ENCODE data around the gene SDF4.

DNA sequence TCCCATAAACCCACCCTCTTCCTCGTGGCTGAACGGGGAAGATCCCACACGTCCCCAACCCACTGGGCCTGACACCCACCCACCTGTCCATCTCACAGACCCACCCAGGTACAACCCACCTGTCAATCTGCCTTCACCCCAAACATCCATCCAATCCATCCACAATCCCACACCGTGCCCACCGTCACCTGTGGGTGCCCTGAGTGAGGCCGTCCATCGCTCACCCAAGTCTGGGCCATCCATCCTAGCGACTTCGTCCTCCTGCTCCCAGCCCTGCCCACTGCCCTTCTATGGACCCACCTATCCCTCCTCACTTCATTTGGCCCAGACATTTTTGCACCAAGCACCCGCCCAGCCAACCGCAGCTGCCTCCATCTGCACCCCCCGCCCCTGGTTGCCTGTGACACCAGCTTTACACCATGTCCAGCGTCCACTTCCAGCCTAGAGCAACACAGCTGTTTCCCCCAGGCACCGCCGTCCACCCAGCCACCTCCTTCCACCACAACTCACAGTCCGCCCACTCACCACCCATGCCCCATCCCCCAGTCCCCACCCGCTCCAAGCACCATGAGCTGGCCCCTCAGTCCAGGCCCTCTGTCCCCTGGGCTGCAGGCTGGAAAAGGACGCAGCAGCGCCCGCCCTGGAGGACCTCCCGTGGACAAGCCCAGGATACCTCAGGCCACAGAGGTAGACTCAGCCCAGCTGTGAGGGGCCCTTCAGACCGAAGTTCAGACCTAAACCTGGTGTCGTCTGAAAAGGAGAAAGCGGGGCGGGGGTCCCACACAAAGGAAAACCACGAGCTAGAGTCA is 50.5 kb downstream of the SDF4 start:
- no peak for TF ChIP-seq CTCF (IDR thresholded peaks at IDR 0.05; ENCODE audit: low read length)
- no peak for TF ChIP-seq EZH2 (IDR thresholded peaks at IDR 0.05; ENCODE audit: borderline replicate concordance, low read length)

Measured in OCI-LY1 (cell line).